Hepatocyte (in vitro differentiated cells): ENCODE data around the gene GALNT13.

Experiments
- EZH2 ChIP-seq: fragments of 200-600 bp; sonication (generic); IDR thresholded peaks from 2 replicates; pipeline ENCODE4 v1.6.1; 2016; ENCODE audit warnings: antibody characterized with exemption, mild to moderate bottlenecking, borderline replicate concordance
- EZH2phosphoT487 ChIP-seq: fragments of 200-600 bp; sonication (generic); IDR thresholded peaks from one replicate; pipeline ENCODE4 v1.6.1; 2018; ENCODE audit warnings: antibody characterized with exemption, mild to moderate bottlenecking, low read depth, moderate library complexity; ENCODE audit not compliant: unreplicated experiment, severe bottlenecking
- TF ChIP-seq, protein P1 (sequence below): fragments of 200-600 bp; sonication (generic); IDR thresholded peaks from 2 replicates; pipeline ENCODE4 v1.5.1; 2016; ENCODE audit warnings: antibody characterized with exemption, mild to moderate bottlenecking; ENCODE audit not compliant: poor library complexity

DNA sequence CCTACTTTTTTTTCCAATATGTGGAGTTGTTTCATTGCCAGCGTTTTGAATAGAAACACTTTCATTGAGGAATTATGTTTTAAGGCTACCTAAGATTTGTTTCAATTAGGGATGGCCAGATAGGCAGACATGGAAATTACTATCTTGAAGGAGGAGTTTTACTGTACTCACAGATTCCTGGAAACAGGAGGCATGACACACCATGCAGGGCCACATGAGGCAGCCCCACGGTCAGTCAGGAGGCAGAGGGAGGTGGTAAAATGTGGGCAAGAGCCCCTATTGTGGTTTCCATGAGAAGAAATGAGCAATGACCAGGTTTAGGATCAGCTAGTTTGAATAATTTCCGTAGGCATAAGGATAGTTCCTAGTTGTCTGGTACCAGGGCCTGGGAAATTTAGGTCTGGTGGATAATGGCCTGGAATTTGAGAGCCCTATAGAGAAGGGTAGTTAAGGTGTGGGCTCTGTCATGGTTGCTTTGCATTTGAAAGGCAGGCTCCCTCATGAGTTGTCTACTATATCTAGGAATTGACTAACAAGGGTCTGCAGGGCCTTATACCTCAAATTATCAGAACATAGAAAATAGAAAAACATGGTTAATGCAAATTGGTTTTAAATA lies 466.7 kb downstream of the GALNT13 start:
- TF ChIP-seq, protein P1, sequence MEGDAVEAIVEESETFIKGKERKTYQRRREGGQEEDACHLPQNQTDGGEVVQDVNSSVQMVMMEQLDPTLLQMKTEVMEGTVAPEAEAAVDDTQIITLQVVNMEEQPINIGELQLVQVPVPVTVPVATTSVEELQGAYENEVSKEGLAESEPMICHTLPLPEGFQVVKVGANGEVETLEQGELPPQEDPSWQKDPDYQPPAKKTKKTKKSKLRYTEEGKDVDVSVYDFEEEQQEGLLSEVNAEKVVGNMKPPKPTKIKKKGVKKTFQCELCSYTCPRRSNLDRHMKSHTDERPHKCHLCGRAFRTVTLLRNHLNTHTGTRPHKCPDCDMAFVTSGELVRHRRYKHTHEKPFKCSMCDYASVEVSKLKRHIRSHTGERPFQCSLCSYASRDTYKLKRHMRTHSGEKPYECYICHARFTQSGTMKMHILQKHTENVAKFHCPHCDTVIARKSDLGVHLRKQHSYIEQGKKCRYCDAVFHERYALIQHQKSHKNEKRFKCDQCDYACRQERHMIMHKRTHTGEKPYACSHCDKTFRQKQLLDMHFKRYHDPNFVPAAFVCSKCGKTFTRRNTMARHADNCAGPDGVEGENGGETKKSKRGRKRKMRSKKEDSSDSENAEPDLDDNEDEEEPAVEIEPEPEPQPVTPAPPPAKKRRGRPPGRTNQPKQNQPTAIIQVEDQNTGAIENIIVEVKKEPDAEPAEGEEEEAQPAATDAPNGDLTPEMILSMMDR, result no peak
- TF ChIP-seq EZH2phosphoT487, result no peak
- TF ChIP-seq EZH2, result no peak
